Uterus (tissue), 4 donors: ENCODE data around the gene CDCP2. TPM values are rescaled to one million over a fixed set of nuclear protein-coding genes. Genes with fewer than 3 reads are reported as not detected.
A peak's percentile ranks its signal among the peaks of the same experiment; 100 is the strongest.

Experiments used
- DNase-seq, 2 donors: peaks; one replicate each; pipeline ENCODE4 v3.0.0-alpha.2; 2019 to 2020
- H3K27ac ChIP-seq, 2 donors: fragments of 200-600 bp; sonication (generic); 1 replicate in 1 of 2; 2 replicates in 1 of 2; pipeline ENCODE4 v1.5.1; 2016 to 2018
- H3K27me3 ChIP-seq, 2 donors: fragments of 200-600 bp; sonication (generic); one replicate each; pipeline ENCODE4 v1.5.1; 2018 to 2019; ENCODE audit warnings: control low read depth in 1 of 2
- H3K36me3 ChIP-seq, 2 donors: fragments of 200-600 bp; sonication (generic); one replicate each; pipeline ENCODE4 v1.5.1; 2019; ENCODE audit warnings: control low read depth in 1 of 2
- H3K4me1 ChIP-seq, 2 donors: fragments of 200-600 bp; sonication (generic); one replicate each; pipeline ENCODE4 v1.5.1; 2018 to 2019; ENCODE audit warnings: control low read depth in 1 of 2
- H3K4me3 ChIP-seq, 2 donors: fragments of 200-600 bp; sonication (generic); 1 replicate in 1 of 2; 2 replicates in 1 of 2; pipeline ENCODE4 v1.5.1; 2018 to 2019; ENCODE audit warnings: mild to moderate bottlenecking in 1 of 2
- H3K9me3 ChIP-seq, 2 donors: fragments of 200-600 bp; sonication (generic); one replicate each; pipeline ENCODE4 v1.5.1; 2019; ENCODE audit warnings: control low read depth in 1 of 2
- POLR2A ChIP-seq, 2 donors: fragments of 450-650 bp; IDR thresholded peaks; one replicate each; pipeline ENCODE4 v1.6.1; 2016; ENCODE audit warnings: antibody characterized with exemption in 2 of 2, mild to moderate bottlenecking in 1 of 2, moderate library complexity in 1 of 2
- intact Hi-C: fragments of 100-400 bp; cut with DNase I; formaldehyde crosslinking; loops from one replicate; pipeline ENCODE4 v1.15.1; 2023; ENCODE audit warnings: low total_unique reads
- total RNA-seq, 4 donors: library from RNA; depleted of rRNA in 3 of 4; stranded (reverse); fragments of >200 nt in 3 of 4; gene quantifications; one replicate each; pipeline versions ENCODE4 v1.1.0 to v1.2.4, GENCODE V29; 2014 to 2023
- TF ChIP-seq, protein P1 (sequence below), 4 experiments: fragments of 200-600 bp in 2 of 4; fragments of 450-650 bp in 2 of 4; sonication (generic) in 2 of 4; IDR thresholded peaks; one replicate each; pipeline ENCODE4 v1.5.1; 2016 to 2019; ENCODE audit warnings: antibody characterized with exemption in 4 of 4, mild to moderate bottlenecking in 2 of 4, moderate library complexity in 1 of 4
- donor health status: DM: yes; HTN: yes; CAD: no.

Gene CDCP2
- total RNA-seq, 4 donors from 2014 or later, result 0.18 to 0.28 TPM; not detected in 2

DNA sequence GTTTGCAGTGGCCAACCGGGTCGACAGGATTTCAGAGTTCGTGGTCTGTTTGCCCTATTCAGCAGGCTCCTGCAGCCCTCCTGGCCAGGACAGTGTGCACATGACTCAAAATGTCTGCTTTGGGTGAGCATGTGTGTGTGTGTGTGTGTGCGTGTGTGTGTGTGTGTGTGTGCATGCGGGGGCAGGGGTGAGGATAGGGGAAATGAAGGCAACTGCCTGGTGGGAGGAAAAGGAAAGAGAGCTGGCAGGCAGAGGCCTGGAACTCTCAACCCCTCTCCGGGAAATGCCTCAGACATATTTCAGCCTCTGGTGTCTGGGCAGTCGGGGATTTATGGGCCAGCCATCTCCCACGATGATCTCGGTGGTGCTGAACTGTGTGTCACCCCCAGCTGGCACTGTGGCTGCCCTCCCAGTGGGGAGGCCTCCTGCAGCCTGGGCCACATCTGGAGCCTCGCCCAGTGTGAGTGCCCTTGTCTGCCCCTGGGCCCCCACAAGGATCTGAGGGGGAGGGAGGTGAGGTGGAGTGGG, 15.2 kb downstream of the CDCP2 start:
- Histone ChIP-seq H3K9me3 (no peaks in the 10 kb centered on the region), H3K4me1 (no peaks in the 10 kb centered on the region), H3K27me3 (no peaks in the 10 kb centered on the region), H3K27ac (peak overlapping the region; percentile 55 to 69), H3K4me3 (no peak overlapping the region), H3K36me3 (no peaks in the 10 kb centered on the region)
- intact Hi-C loops, result no loop called here
- DNase-seq, result peak; percentile 48 to 62
- TF ChIP-seq POLR2A (IDR thresholded peaks at IDR 0.05), result no peak
- TF ChIP-seq, protein P1, sequence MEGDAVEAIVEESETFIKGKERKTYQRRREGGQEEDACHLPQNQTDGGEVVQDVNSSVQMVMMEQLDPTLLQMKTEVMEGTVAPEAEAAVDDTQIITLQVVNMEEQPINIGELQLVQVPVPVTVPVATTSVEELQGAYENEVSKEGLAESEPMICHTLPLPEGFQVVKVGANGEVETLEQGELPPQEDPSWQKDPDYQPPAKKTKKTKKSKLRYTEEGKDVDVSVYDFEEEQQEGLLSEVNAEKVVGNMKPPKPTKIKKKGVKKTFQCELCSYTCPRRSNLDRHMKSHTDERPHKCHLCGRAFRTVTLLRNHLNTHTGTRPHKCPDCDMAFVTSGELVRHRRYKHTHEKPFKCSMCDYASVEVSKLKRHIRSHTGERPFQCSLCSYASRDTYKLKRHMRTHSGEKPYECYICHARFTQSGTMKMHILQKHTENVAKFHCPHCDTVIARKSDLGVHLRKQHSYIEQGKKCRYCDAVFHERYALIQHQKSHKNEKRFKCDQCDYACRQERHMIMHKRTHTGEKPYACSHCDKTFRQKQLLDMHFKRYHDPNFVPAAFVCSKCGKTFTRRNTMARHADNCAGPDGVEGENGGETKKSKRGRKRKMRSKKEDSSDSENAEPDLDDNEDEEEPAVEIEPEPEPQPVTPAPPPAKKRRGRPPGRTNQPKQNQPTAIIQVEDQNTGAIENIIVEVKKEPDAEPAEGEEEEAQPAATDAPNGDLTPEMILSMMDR (IDR thresholded peaks at IDR 0.05), result no peak

DNA sequence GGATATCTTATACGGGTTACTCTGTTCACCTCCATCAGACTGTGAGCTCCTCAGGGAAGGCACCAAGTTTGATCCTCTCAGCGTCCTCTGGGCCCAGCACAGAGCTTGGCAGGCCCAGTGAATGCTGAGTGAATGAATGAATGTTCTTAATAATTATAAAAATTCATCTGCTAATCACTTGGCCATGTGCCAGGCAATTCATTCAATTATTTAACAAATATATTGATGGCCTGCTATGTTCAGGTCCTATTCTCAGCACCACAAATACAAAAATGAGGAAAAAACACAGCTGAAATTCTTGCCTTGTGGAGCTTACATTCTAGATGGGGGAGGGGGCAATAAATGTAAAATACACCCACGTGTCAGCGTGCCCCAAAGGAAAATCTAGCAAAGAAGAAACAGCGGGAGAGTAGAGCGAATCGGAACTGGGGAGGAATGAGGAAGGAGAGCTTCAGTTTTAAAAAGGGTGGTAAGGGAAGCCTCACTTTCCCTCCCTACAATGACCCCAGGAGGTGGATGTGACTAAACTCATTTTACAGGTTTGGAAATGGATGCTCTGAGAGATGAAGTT, 15.8 kb downstream of the CDCP2 start:
- Histone ChIP-seq H3K4me1 (no peaks in the 10 kb centered on the region), H3K27ac (peak overlapping the region; percentile 55 to 69), H3K4me3 (no peak overlapping the region), H3K36me3 (no peaks in the 10 kb centered on the region), H3K27me3 (no peaks in the 10 kb centered on the region), H3K9me3 (no peaks in the 10 kb centered on the region)
- no peak for DNase-seq
- intact Hi-C loops, result no loop called here
- TF ChIP-seq POLR2A (IDR thresholded peaks at IDR 0.05), result no peak
- TF ChIP-seq, protein P1 (IDR thresholded peaks at IDR 0.05), result no peak

DNA sequence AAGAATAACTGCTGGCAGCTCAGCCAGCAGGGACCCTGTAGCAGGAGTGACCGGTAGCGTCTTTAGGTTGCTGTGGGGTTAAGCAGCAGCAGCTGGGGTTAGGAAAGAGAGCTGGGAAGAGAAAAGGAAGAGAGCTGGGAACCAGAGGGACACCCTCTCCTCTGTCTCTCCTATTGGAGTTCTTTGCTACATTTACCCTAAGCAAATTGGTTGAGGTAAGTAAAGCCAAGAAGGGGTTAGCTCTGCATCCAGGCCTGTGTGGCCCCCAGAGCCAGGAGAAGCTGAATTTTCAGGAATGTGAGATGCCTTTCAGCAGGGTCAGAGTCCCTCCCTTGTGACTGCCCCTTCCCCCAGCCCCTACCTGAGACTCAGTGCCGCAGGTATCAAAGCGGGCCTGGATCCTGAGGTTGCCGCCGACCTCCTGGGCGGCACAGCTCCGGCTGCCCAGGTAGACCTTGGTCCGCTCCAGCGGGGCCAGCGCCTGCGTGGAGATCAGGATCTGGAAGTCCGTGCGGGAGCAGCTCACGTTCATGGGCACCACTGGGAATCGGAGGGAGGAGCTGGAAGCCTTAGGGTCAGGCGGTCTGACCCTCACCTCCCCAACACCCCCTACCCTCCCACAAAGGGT, 16.4 kb downstream of the CDCP2 start:
- H3K4me1 ChIP-seq, result no peaks in the 10 kb centered on the region
- peak overlapping the region; percentile 55 to 69 for H3K27ac ChIP-seq
- no peak for DNase-seq
- H3K4me3 ChIP-seq, result no peak overlapping the region
- no peaks in the 10 kb centered on the region for H3K36me3 ChIP-seq
- H3K9me3 ChIP-seq, result no peaks in the 10 kb centered on the region
- H3K27me3 ChIP-seq, result no peaks in the 10 kb centered on the region
- TF ChIP-seq, protein P1 (IDR thresholded peaks at IDR 0.05), result no peak
- no peak for TF ChIP-seq POLR2A (IDR thresholded peaks at IDR 0.05)
- intact Hi-C loops, result no loop called here

DNA sequence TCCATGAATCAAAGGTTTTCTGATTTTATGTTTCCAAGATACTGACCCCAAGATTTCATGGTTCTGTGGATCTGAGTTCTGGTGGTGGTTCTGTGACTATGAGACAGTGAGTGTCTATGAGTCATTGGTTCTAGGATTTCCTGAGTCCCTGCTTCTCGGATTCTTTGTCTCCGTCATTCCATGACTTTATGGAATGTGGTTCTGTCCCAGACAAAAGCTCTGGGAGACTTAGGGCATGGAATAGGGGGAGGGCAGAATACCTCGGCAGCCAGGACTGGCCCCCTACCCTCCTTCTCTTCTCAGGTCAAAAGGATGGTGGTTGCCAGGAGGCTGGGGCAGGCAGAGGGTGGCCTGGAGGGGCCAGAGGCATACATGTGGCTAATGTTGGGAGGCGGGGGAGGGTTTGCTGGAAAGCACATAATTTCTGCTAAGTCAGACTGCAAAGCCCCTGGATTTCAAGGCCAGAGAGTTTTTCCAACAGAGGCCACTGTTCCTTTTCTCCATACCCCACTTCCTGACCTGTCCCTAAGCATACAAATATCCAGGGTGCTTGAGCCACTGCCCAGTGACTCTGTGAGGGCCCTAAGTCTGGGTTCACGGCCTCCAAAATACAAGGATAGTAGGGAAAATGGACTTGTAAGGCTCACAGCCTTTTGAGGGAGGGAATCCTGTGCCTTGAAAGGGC, 17.2 kb downstream of the CDCP2 start:
- Histone ChIP-seq H3K4me3 (no peak overlapping the region), H3K27me3 (no peaks in the 10 kb centered on the region), H3K9me3 (no peaks in the 10 kb centered on the region), H3K27ac (no peak overlapping the region), H3K4me1 (no peaks in the 10 kb centered on the region), H3K36me3 (no peaks in the 10 kb centered on the region)
- DNase-seq, result no peak
- intact Hi-C loops, result no loop called here
- no peak for TF ChIP-seq POLR2A (IDR thresholded peaks at IDR 0.05)
- TF ChIP-seq, protein P1 (IDR thresholded peaks at IDR 0.05), result no peak

DNA sequence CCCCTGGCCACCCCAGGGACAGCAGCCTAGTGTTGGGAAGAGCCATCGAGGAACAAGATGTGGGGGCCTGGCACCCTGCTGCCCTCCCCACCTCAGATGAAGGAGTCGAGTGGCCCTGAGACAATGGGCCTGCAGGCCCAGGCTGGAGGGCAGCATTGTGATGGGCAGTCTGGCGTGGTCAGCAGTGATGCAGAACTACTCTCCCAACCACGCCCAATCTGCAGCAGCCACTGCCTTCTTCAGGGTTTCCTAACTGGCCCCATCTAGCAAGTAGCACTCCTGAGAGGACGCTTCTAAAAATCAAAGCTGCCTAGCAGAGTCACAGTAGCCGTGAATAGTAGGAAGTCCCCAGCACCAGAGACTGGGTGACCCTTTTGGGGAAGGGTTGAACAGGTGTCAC, 18.5 kb downstream of the CDCP2 start:
- Histone ChIP-seq H3K27me3 (no peaks in the 10 kb centered on the region), H3K4me1 (no peaks in the 10 kb centered on the region), H3K4me3 (no peak overlapping the region), H3K9me3 (no peaks in the 10 kb centered on the region), H3K27ac (no peak overlapping the region), H3K36me3 (no peaks in the 10 kb centered on the region)
- DNase-seq, result no peak
- intact Hi-C loops, result no loop called here
- TF ChIP-seq, protein P1 (IDR thresholded peaks at IDR 0.05), result no peak
- no peak for TF ChIP-seq POLR2A (IDR thresholded peaks at IDR 0.05)
